K562 (cell line): ENCODE measurements around the gene CACNA1I. TPM values are rescaled to one million over a fixed set of nuclear protein-coding genes. Genes with fewer than 3 reads are reported as not detected.

ENCODE experiments used
- CXXC5 ChIP-seq: fragments of 250-450 bp; sonication (Bioruptor Pico); IDR thresholded peaks from 2 replicates; pipeline ENCODE4 v1.8.0; 2022; ENCODE audit warnings: inconsistent platforms, mild to moderate bottlenecking, moderate library complexity
- E2F5 ChIP-seq: sonication (generic); formaldehyde crosslinking; IDR thresholded peaks from 2 replicates; pipeline ENCODE4 v1.8.0; 2022; ENCODE audit warnings: mild to moderate bottlenecking, missing genetic modification reagents
- FOXK1 ChIP-seq: sonication (generic); formaldehyde crosslinking; IDR thresholded peaks from 2 replicates; pipeline ENCODE4 v1.8.0; 2022; ENCODE audit warnings: missing genetic modification reagents, mild to moderate bottlenecking, borderline replicate concordance
- HEY1 ChIP-seq: fragments of 250-450 bp; sonication (Bioruptor Pico); IDR thresholded peaks from 2 replicates; pipeline ENCODE4 v1.5.0; 2020; ENCODE audit warnings: mild to moderate bottlenecking, moderate library complexity, borderline replicate concordance
- HLTF ChIP-seq: fragments of 450-650 bp; IDR thresholded peaks from 2 replicates; pipeline ENCODE4 v1.6.1; 2016
- JUND ChIP-seq, 2 experiments: IDR thresholded peaks; 2 replicates in 1 of 2; 3 replicates in 1 of 2; pipeline ENCODE4 v1.6.1; 2011; ENCODE audit warnings: borderline replicate concordance in 2 of 2, low read depth in 2 of 2, low read length in 2 of 2, improper control_type of control experiment in 1 of 2, missing biosample characterization in 1 of 2, missing genetic modification characterization in 1 of 2, missing genetic modification reagents in 1 of 2
- NR1H2 ChIP-seq: sonication (generic); formaldehyde crosslinking; IDR thresholded peaks from 2 replicates; pipeline ENCODE4 v1.4.0; 2020; ENCODE audit warnings: mild to moderate bottlenecking, missing genetic modification reagents
- NR2C1 ChIP-seq, 2 experiments: fragments of 450-650 bp; IDR thresholded peaks; 2 replicates each; pipeline ENCODE4 v1.6.1; 2017; ENCODE audit warnings: mild to moderate bottlenecking in 2 of 2, antibody characterized with exemption in 1 of 2, inconsistent platforms in 1 of 2, missing compliant biosample characterization in 1 of 2, missing genetic modification characterization in 1 of 2
- PCBP2 ChIP-seq: fragments of 200-400 bp; formaldehyde crosslinking; IDR thresholded peaks from 2 replicates; pipeline ENCODE4 v1.6.1; 2018; ENCODE audit warnings: low read length, low read depth, mild to moderate bottlenecking, moderate library complexity; ENCODE audit not compliant: poor library complexity, severe bottlenecking
- ZBTB12 ChIP-seq: fragments of 250-450 bp; sonication (Bioruptor Pico); IDR thresholded peaks from 2 replicates; pipeline ENCODE4 v1.4.0; 2020
- ZBTB40 ChIP-seq, 2 experiments: fragments of 450-650 bp in 1 of 2; sonication (generic) in 1 of 2; formaldehyde crosslinking in 1 of 2; IDR thresholded peaks; 2 replicates each; pipeline versions ENCODE4 v1.7.1 to v1.9.0; 2016 to 2022; ENCODE audit warnings: inconsistent platforms in 1 of 2, mild to moderate bottlenecking in 1 of 2, missing genetic modification reagents in 1 of 2
- ZNF224 ChIP-seq: sonication (generic); formaldehyde crosslinking; IDR thresholded peaks from 2 replicates; pipeline ENCODE4 v1.8.0; 2022; ENCODE audit warnings: mild to moderate bottlenecking, missing genetic modification reagents
- ZNF232 ChIP-seq: sonication (generic); formaldehyde crosslinking; IDR thresholded peaks from 2 replicates; pipeline ENCODE4 v1.8.0; 2022; ENCODE audit warnings: mild to moderate bottlenecking, missing genetic modification reagents
- polyA plus RNA-seq, 8 experiments: library from polyadenylated mRNA; depleted of rRNA in 4 of 8; stranded (reverse) in 5 of 8; unstranded in 3 of 8; fragments of >200 nt; fragmentation: Nextera tagmentation in 2 of 8; fragmentation: Illumina TruSeq in 1 of 8; extraction: Ambion mirVana in 2 of 8; extraction: Trizol in 1 of 8; gene quantifications; 2 replicates each; pipeline versions ENCODE4 v1.2.1 to v1.2.3, GENCODE V29; 2011 to 2014; ENCODE audit warnings: inconsistent platforms in 1 of 8, missing spikeins in 1 of 8
- total RNA-seq, 7 experiments: library from RNA; depleted of rRNA in 6 of 7; stranded (reverse); fragments of >200 nt in 6 of 7; fragmentation: Illumina TruSeq in 2 of 7; extraction: Trizol in 2 of 7; gene quantifications; 2 replicates each; pipeline versions ENCODE4 v1.2.1 to v1.2.3, GENCODE V29; 2011 to 2021; ENCODE audit warnings: low replicate concordance in 1 of 7

Gene CACNA1I
- total and polyA plus RNA-seq, 9 of the 15 experiments (the other 6 are each of a cell fraction or from before 2014, with no cell fraction given) = 0.01 to 0.79 (median 0.32) TPM; not detected in 1

GRCh38 chr22:39545386-39546365 lies 24.9 kb upstream of the CACNA1I start (continued):
- TF ChIP-seq ZNF224 (CRISPR knock-in tag) = 0 out of 2 replicates have a peak, but pooled peaks have one; percentile 62
- TF ChIP-seq ZNF232 = peak; percentile 73; the same call in 1 of the 2 replicates
- no peak for TF ChIP-seq ZBTB12 (CRISPR knock-in tag)
- no peak for TF ChIP-seq HEY1 (CRISPR knock-in tag)
- no peak for TF ChIP-seq NR2C1 (IDR thresholded peaks at IDR 0.05)
- TF ChIP-seq NR2C1 (tag; IDR thresholded peaks at IDR 0.05) = 0 out of 2 replicates have a peak, but pooled peaks have one; percentile 25
- 0 out of 2 replicates have a peak, but pooled peaks have one; percentile 6 for TF ChIP-seq JUND (IDR thresholded peaks at IDR 0.05; ENCODE audit: borderline replicate concordance, low read depth, low read length)
- TF ChIP-seq JUND (tag; IDR thresholded peaks at IDR 0.05; ENCODE audit: borderline replicate concordance, low read depth, low read length) = no peak
- TF ChIP-seq E2F5 (CRISPR knock-in tag) = peak; percentile 80; the same call in 1 of the 2 replicates
- TF ChIP-seq HLTF = no peak
- no peak for TF ChIP-seq PCBP2
- peak; percentile 82 for TF ChIP-seq CXXC5
- TF ChIP-seq NR1H2 (CRISPR knock-in tag) = 0 out of 2 replicates have a peak, but pooled peaks have one; percentile 39
- peak; percentile 38; the same call in 1 of the 2 replicates for TF ChIP-seq ZBTB40 (IDR thresholded peaks at IDR 0.05)
- TF ChIP-seq ZBTB40 (CRISPR knock-in tag; IDR thresholded peaks at IDR 0.05) = no peak
- peak; percentile 63; the same call in 1 of the 2 replicates for TF ChIP-seq FOXK1 (CRISPR knock-in tag)
